KMS-11 (cell line): ENCODE results near the gene NSDHL.

ENCODE experiments used
- H2AFZ ChIP-seq: fragments of 200-600 bp; sonication (generic); 2 replicates; pipeline ENCODE4 v1.6.1; 2016; ENCODE audit warnings: antibody characterized with exemption, mixed run types, low read depth
- H3K27ac ChIP-seq: fragments of 200-600 bp; sonication (generic); 2 replicates; pipeline ENCODE4 v1.6.1; 2016; ENCODE audit warnings: mild to moderate bottlenecking, mixed run types
- H3K27me3 ChIP-seq: fragments of 200-600 bp; sonication (generic); 2 replicates; pipeline ENCODE4 v1.6.1; 2017; ENCODE audit warnings: mild to moderate bottlenecking, low read depth, mixed run types, moderate library complexity; ENCODE audit not compliant: insufficient read depth
- H3K36me3 ChIP-seq: fragments of 200-600 bp; sonication (generic); 2 replicates; pipeline ENCODE4 v1.6.1; 2017; ENCODE audit warnings: mild to moderate bottlenecking, mixed run types; ENCODE audit not compliant: insufficient read depth
- H3K4me1 ChIP-seq: fragments of 200-600 bp; sonication (generic); 2 replicates; pipeline ENCODE4 v1.6.1; 2016; ENCODE audit warnings: mild to moderate bottlenecking, low read depth, mixed run types; ENCODE audit not compliant: poor library complexity, severe bottlenecking
- H3K4me2 ChIP-seq: fragments of 200-600 bp; sonication (generic); 2 replicates; pipeline ENCODE4 v1.7.0; 2016; ENCODE audit warnings: mild to moderate bottlenecking, mixed run types
- H3K4me3 ChIP-seq: fragments of 200-600 bp; sonication (generic); IDR thresholded peaks from 2 replicates; pipeline ENCODE4 v1.6.1; 2017; ENCODE audit warnings: low read depth, low read length, mixed read lengths; ENCODE audit not compliant: insufficient read depth
- H3K79me2 ChIP-seq: fragments of 200-600 bp; sonication (generic); 2 replicates; pipeline ENCODE4 v1.6.1; 2016; ENCODE audit warnings: low read depth, mixed run types; ENCODE audit not compliant: insufficient read depth
- H3K9ac ChIP-seq: fragments of 200-600 bp; sonication (generic); 2 replicates; pipeline ENCODE4 v1.6.1; 2016; ENCODE audit warnings: mild to moderate bottlenecking, mixed run types
- H4K20me1 ChIP-seq: fragments of 200-600 bp; sonication (generic); 2 replicates; pipeline ENCODE4 v1.6.1; 2016; ENCODE audit warnings: mild to moderate bottlenecking, mixed run types; ENCODE audit not compliant: insufficient read depth
- TF ChIP-seq, protein P1 (sequence below): fragments of 200-600 bp; sonication (generic); conservative IDR thresholded peaks from 2 replicates; pipeline ENCODE4 v1.6.1; 2017; ENCODE audit warnings: low read depth, mild to moderate bottlenecking, antibody characterized with exemption, low read length, moderate library complexity, mixed read lengths

Gene NSDHL

DNA sequence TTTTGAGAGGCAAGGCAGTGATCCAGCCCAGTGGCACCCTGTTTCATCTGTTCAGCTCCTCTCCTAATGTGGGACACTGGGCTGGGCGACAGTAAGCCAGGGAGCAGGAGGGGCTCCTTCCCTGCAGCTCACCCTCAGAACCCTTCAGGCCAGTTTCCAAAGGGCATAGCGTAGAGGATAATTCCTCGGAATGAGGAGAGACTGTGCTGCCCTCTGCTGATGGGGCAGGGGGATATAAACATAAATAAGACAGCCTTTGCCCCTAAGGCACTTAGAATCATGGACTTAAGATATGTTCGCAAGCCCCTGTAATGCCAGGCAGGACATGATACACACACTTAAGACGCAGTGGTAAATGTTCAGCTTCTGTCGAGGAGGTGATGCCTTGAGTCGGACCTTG is 39.1 kb downstream of the NSDHL start:
- H3K4me1 ChIP-seq, result no peaks in the 10 kb centered on the region

DNA sequence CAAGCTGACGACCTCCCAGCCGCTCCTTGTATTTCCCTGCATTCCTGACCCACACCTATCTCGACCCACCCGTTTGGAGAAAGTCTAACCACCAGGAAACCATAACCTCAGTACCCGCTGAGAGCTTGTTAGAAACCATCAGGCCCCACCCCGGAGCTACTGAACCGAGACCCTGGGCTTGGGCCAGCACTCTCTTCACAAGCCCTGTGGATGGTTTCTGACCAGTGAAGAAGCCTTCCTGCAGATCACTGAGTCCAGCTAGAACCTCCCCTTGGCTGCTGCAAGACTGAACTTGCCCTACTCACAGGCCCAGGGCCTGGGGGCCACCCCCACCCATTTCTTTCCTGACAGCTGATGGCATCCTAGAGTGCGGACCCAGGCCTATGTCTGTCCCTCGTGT is 40.4 kb downstream of the NSDHL start:
- Histone ChIP-seq H3K27ac (no peak overlapping the region), H3K4me1 (no peaks in the 10 kb centered on the region), H3K4me2 (no peak overlapping the region), H3K27me3 (no peaks in the 10 kb centered on the region), H2AFZ (no peak overlapping the region), H4K20me1 (no peaks in the 10 kb centered on the region), H3K4me3 (no peak overlapping the region), H3K36me3 (no peaks in the 10 kb centered on the region), H3K9ac (no peak overlapping the region), H3K79me2 (no peaks in the 10 kb centered on the region)
- TF ChIP-seq, protein P1, sequence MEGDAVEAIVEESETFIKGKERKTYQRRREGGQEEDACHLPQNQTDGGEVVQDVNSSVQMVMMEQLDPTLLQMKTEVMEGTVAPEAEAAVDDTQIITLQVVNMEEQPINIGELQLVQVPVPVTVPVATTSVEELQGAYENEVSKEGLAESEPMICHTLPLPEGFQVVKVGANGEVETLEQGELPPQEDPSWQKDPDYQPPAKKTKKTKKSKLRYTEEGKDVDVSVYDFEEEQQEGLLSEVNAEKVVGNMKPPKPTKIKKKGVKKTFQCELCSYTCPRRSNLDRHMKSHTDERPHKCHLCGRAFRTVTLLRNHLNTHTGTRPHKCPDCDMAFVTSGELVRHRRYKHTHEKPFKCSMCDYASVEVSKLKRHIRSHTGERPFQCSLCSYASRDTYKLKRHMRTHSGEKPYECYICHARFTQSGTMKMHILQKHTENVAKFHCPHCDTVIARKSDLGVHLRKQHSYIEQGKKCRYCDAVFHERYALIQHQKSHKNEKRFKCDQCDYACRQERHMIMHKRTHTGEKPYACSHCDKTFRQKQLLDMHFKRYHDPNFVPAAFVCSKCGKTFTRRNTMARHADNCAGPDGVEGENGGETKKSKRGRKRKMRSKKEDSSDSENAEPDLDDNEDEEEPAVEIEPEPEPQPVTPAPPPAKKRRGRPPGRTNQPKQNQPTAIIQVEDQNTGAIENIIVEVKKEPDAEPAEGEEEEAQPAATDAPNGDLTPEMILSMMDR, result no peak

More for the DNA sequence above, 39.1 kb downstream of the NSDHL start:
- Histone ChIP-seq H4K20me1 (no peaks in the 10 kb centered on the region), H3K4me3 (no peak overlapping the region), H3K36me3 (no peaks in the 10 kb centered on the region), H3K27me3 (no peaks in the 10 kb centered on the region), H3K79me2 (no peaks in the 10 kb centered on the region), H3K4me2 (no peak overlapping the region), H3K9ac (no peak overlapping the region), H2AFZ (no peak overlapping the region), H3K27ac (no peak overlapping the region)
- TF ChIP-seq, protein P1, result no peak

DNA sequence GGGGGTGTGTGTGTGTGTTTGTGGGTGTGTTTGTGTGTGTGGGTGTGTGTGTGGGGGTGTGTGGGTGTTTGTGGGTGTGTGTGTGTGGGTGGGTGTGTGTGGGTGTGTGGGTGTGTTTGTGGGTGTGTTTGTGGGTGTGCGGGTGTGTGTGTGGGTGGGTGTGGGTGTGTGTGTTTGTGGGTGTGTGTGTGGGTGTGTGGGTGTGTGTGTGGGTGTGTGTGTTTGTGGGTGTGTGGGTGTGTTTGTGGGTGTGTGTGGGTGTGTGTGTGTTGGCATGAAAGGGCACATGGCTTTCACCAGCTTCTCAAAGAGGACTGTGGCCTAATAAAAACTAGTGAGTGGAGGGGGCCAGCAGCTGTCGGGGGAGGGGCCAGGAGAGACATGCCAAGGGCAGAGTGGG is 41.7 kb downstream of the NSDHL start:
- no peak overlapping the region for H3K4me2 ChIP-seq
- no peaks in the 10 kb centered on the region for H3K27me3 ChIP-seq
- no peak overlapping the region for H3K27ac ChIP-seq
- H2AFZ ChIP-seq, result no peak overlapping the region
- H3K4me3 ChIP-seq, result no peak overlapping the region
- no peak overlapping the region for H3K9ac ChIP-seq
- no peaks in the 10 kb centered on the region for H3K36me3 ChIP-seq
- TF ChIP-seq, protein P1, result no peak
- no peaks in the 10 kb centered on the region for H4K20me1 ChIP-seq
- H3K4me1 ChIP-seq, result no peaks in the 10 kb centered on the region
- H3K79me2 ChIP-seq, result no peaks in the 10 kb centered on the region

DNA sequence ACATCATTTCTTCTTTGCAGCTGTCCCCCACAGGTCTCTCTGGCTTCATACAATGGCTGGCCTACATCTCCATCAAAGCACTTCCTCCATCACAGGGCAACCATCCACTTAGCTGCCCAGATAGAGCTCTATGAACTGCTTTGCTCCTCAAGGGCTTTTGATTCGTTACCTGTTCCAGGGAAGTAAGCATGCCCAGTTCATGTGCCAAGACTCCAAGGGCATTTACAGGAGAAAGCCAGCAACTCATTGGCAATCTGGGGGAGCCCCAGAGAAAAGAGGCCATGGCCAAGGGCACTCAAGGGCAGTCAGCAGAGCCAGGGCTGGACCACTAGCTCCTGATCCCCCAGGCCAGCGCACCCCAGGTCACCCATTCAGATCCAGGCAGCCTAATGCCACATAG is 42.5 kb downstream of the NSDHL start:
- H3K4me2 ChIP-seq, result no peak overlapping the region
- no peak overlapping the region for H3K4me3 ChIP-seq
- H3K79me2 ChIP-seq, result no peaks in the 10 kb centered on the region
- no peaks in the 10 kb centered on the region for H4K20me1 ChIP-seq
- H2AFZ ChIP-seq, result no peak overlapping the region
- H3K4me1 ChIP-seq, result no peaks in the 10 kb centered on the region
- TF ChIP-seq, protein P1, result no peak
- H3K36me3 ChIP-seq, result no peaks in the 10 kb centered on the region
- H3K27me3 ChIP-seq, result no peaks in the 10 kb centered on the region
- no peak overlapping the region for H3K9ac ChIP-seq
- H3K27ac ChIP-seq, result no peak overlapping the region
